ENCODE results near the gene TWF2. TPM values are rescaled to one million over a fixed set of nuclear protein-coding genes. Genes with fewer than 3 reads are reported as not detected.

Gene TWF2
- total RNA-seq, 1 donor from 2014 or later, result 65.2 TPM

DNA sequence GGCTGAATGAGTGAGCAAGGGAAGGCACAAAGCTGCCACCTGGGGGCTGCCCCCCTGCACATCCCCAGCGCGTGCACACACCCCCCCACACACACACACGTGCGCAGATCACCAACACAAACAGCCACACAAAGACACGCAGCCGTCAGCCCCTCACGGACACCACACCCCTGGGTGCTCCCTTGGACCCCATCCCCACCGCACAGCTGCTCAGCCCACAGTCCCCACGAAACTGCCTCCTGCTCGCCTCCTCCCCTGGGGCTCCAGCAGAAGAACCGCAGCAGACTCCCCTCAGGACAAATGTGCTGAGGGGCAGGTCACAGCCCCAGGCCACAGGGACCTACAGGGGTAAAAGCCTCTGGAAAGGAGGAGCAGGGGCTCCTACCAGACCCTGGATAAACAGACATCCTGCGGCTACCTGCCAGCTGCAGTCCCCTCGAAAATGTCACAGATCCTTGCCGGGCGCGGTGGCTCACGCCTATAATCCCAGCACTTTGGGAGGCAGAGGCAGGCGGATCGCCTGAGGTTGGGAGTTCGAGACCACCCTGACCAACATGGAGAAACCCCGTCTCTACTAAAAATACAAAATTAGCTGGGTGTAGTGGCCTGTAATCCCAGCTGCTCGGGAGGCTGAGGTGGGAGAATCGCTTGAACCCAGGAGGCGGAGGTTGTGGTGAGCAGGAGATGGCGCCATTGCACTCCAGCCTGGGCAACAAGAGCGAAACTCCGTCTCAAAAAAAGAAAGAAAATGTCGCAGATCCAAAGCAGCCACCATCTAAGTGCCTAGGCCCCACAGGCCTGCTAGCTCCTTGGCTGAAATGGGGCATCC lies 6.5 kb downstream of the TWF2 start:
- Mint-ChIP-seq H3K9me3 (ENCODE audit: low read depth) (no peaks in the 10 kb centered on the region), H3K4me3 (ENCODE audit: unreplicated experiment) (no peak overlapping the region), H3K4me1 (ENCODE audit: low read depth) (peaks cover 21% of the 10 kb centered on the region), H3K27ac (ENCODE audit: unreplicated experiment) (no peak overlapping the region), H3K27me3 (ENCODE audit: low read depth) (no peaks in the 10 kb centered on the region), H3K36me3 (ENCODE audit: low read depth) (peaks cover 30% of the 10 kb centered on the region)
- TF ChIP-seq CTCF (IDR thresholded peaks at IDR 0.05), result peak; percentile 37
- no peak for DNase-seq (ENCODE audit: low spot score)

DNA sequence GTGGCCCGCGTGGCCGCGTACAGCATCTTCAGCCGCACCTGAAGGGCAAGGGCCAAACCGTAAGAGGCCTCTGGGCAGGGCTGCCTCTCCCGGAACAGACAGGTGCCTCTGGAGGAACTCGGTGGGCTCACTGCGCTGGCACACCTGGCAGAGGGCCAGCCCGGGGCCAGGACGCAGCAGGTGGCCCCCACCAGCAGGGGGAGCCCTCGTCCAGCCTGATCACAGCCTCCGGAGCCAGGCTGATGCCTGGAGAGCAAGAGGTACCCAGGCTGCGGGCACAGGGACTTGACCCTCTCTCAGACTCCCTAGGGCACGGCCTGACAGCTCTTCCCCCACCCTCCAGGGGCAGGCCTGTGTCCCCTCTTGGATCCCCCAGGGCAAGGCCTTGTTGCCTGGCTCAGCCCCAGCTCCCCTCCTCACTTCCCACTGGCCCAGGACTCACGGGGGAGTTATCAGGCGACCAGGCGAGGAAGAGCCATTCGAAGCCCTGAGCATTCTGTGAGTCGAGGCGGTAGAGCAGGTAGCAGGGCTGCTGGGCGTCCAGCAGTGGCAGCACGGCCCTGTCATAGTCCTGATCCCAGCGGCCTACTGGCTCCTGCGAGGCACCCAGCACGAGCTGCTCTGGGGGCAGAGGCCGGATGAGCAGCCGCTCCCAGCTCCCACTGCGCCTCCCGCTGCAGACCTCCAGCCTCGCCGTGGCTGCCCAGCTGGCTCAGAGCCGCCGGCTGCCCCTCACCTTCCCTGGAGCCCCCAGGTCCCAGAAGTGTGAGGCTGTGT lies 7.3 kb downstream of the TWF2 start:
- DNase-seq (ENCODE audit: low spot score), result no peak
- TF ChIP-seq CTCF (IDR thresholded peaks at IDR 0.05), result peak; percentile 85
- no peaks in the 10 kb centered on the region for H3K27me3 Mint-ChIP-seq (ENCODE audit: low read depth)
- H3K9me3 Mint-ChIP-seq (ENCODE audit: low read depth), result no peaks in the 10 kb centered on the region
- H3K4me1 Mint-ChIP-seq (ENCODE audit: low read depth), result peaks cover 14% of the 10 kb centered on the region
- no peak overlapping the region for H3K27ac Mint-ChIP-seq (ENCODE audit: unreplicated experiment)
- H3K36me3 Mint-ChIP-seq (ENCODE audit: low read depth), result peaks cover 30% of the 10 kb centered on the region
- H3K4me3 Mint-ChIP-seq (ENCODE audit: unreplicated experiment), result no peak overlapping the region

DNA sequence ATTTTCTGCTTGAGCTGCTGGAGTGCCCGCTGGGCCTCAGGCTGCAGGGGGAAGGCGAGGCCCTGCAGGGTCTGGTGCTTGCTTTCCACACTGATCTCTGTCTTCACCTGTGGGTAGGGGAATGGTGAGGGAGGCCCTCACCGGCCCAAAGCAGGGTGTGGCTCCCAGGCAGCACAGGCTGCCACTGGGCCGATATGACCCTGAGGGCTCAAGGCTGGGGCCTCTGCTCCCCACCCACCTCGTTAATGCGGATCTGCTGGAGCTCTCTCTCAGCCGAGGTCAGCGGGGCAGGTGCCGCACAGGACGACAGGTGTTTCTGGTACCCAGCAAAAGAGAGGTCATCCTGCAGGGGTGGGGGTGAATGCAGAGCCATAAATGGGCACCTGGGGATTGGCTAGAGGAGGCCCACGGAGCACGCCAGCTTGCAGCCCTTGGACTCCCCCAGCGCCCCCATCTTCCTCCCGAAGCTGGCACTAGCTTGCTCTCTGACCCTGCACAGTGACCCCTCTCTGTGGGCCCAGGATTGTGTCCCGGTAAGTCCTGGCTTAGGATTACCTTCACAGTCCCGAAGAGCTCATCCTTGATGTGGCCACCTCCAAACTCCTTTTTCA lies 8.0 kb downstream of the TWF2 start:
- H3K27me3 Mint-ChIP-seq (ENCODE audit: low read depth), result no peaks in the 10 kb centered on the region
- H3K4me3 Mint-ChIP-seq (ENCODE audit: unreplicated experiment), result no peak overlapping the region
- no peak overlapping the region for H3K27ac Mint-ChIP-seq (ENCODE audit: unreplicated experiment)
- H3K4me1 Mint-ChIP-seq (ENCODE audit: low read depth), result peaks cover 7% of the 10 kb centered on the region
- TF ChIP-seq CTCF (IDR thresholded peaks at IDR 0.05), result no peak
- no peaks in the 10 kb centered on the region for H3K9me3 Mint-ChIP-seq (ENCODE audit: low read depth)
- no peak for DNase-seq (ENCODE audit: low spot score)
- H3K36me3 Mint-ChIP-seq (ENCODE audit: low read depth), result peaks cover 30% of the 10 kb centered on the region

- Mint-ChIP-seq H3K4me1 (ENCODE audit: low read depth) (peaks cover 2% of the 10 kb centered on the region), H3K36me3 (ENCODE audit: low read depth) (peaks cover 30% of the 10 kb centered on the region), H3K4me3 (ENCODE audit: unreplicated experiment) (no peak overlapping the region), H3K27ac (ENCODE audit: unreplicated experiment) (no peak overlapping the region), H3K9me3 (ENCODE audit: low read depth) (no peaks in the 10 kb centered on the region), H3K27me3 (ENCODE audit: low read depth) (no peaks in the 10 kb centered on the region)
- no peak for DNase-seq (ENCODE audit: low spot score)
- TF ChIP-seq CTCF (IDR thresholded peaks at IDR 0.05), result no peak
Measured at GRCh38 chr3:52230461-52230860, 8.5 kb downstream of the TWF2 start.

DNA sequence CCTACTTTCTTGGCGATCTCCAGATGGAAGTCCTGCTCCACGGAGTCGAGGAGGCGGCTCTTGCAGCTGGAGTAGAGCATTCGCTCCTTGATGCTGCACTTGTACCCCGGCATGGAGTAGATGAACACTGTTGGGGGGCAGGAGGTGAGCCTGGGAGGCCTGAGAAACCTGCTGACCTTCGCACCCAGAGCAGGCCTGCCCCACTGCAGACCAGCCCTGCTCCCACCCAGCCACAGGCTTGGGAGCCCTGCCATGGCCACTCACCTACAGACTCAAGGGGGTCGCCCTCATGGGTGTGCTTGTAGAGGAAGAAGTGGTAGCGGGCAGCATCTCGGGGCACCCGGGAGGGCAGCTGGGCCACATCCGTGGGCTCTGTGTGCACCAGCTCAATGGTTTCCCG lies 9.3 kb downstream of the TWF2 start:
- no peaks in the 10 kb centered on the region for H3K4me1 Mint-ChIP-seq (ENCODE audit: low read depth)
- peaks cover 30% of the 10 kb centered on the region for H3K36me3 Mint-ChIP-seq (ENCODE audit: low read depth)
- no peak for DNase-seq (ENCODE audit: low spot score)
- H3K4me3 Mint-ChIP-seq (ENCODE audit: unreplicated experiment), result no peak overlapping the region
- no peak for TF ChIP-seq CTCF (IDR thresholded peaks at IDR 0.05)
- H3K27ac Mint-ChIP-seq (ENCODE audit: unreplicated experiment), result no peak overlapping the region
- no peaks in the 10 kb centered on the region for H3K27me3 Mint-ChIP-seq (ENCODE audit: low read depth)
- no peaks in the 10 kb centered on the region for H3K9me3 Mint-ChIP-seq (ENCODE audit: low read depth)
